Stimulated activated naive CD8-positive, alpha-beta T cell treated with anti-CD3 and anti-CD28 coated beads, Interleukin-15, Interleukin-2, amounts not matched to agents 100 ng/mL and 50 ng/mL, for 24 hours (primary cell): ENCODE measurements around the gene SLBP.
"Not testable (repeated sequence)": the region's sequence is repeated elsewhere in the genome, so short reads cannot be mapped to it uniquely, and the experiment has no call there.

Experiments
- H3K27ac Mint-ChIP-seq: one replicate; pipeline ENCODE4 v1.8.0; 2021; ENCODE audit warnings: mild to moderate bottlenecking, mixed read lengths
- H3K27me3 Mint-ChIP-seq: one replicate; pipeline ENCODE4 v1.8.0; 2021; ENCODE audit warnings: mixed read lengths
- H3K36me3 Mint-ChIP-seq: one replicate; pipeline ENCODE4 v1.8.0; 2021; ENCODE audit warnings: low read depth, mixed read lengths
- H3K4me1 Mint-ChIP-seq: one replicate; pipeline ENCODE4 v1.8.0; 2021; ENCODE audit warnings: low read depth, mixed read lengths
- H3K4me3 Mint-ChIP-seq: one replicate; pipeline ENCODE4 v1.8.0; 2021; ENCODE audit warnings: mild to moderate bottlenecking, mixed read lengths
- H3K9me3 Mint-ChIP-seq: one replicate; pipeline ENCODE4 v1.8.0; 2021; ENCODE audit warnings: mixed read lengths

Gene SLBP

DNA sequence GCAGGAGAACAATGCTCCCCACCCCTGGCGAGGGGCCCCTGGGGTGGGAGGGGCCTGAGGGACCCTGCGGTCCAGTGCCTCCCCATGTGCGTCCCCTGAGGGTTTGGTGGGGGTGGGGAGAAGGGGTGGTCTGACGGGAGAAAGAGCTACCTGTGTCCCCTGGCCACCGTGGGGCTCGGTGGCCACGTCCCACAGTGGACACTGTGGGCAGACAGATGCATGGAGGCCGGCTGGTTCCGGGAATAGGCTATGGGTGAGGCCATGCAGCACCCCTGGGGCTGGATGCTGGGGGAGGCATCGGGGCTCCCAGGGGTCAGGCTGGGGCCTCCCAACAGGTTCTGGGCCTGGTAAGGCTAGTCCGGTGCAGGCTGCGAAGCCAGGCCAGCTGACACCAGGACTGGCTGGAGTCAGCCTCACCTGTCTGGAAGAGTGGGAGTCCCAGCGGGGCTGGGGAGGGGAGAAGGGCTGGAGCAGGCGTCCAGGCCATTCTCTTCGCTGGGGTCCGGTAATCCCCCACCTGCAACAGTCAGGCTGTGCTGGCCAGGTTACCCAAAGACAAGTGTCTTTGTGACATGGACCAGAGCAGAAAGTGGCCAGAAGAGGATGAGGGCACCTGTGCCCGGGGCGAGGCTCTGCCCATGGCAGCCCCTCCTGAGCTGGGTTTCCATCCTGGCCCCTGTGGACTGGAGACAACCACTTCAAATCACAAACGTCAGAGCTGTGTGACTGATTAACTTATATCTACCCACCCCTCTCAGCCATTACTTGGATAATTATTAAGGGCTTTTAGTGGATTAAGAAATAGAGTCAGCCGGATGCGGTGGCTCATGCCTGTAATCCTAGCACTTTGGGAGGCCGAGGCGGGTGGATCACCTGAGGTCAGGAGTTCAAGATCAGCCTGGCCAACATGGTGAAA, 26.6 kb downstream of the SLBP start:
- no peaks in the 10 kb centered on the region for H3K9me3 Mint-ChIP-seq
- H3K27ac Mint-ChIP-seq = no peak overlapping the region
- H3K4me3 Mint-ChIP-seq = no peak overlapping the region
- H3K27me3 Mint-ChIP-seq = peaks cover 3% of the 10 kb centered on the region
- peaks cover 12% of the 10 kb centered on the region for H3K36me3 Mint-ChIP-seq
- H3K4me1 Mint-ChIP-seq = peaks cover 13% of the 10 kb centered on the region

DNA sequence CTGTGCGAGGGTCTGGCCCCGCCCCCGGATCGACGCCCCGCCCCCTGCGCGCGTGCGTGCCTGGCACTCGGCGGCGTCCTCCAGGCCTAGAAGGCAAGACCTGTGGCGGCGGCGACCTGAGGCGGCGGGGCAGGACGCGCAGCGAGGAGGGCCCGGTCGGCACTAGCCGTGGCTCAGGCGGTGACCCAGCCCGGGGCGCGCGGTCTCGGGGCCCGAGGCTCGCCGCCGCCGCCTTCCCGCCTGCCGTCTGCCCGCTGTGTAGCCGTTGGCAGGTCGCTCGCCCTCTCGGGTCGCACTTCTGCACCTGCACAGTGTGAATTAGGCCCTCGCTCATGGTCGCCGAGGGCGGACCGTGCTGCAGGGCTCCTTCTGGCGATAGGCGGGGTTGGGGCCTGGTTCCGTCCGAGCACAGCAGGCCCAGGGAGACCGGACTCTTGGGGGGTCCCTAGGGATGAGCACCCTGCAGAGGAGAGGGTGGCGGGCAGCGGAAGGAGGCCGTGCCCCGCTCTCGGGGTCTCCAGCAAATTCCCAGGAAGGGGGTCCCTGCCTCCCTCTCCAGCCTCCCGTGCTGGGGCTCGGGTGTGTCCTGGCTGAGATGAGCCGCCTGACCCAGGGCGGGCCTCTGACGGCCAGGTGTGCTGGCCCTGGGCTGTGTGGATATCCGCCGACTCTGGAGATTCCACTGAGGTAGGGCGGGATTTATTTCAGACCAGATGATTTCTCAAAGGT, 27.4 kb downstream of the SLBP start:
- Mint-ChIP-seq H3K27me3 (peaks cover 3% of the 10 kb centered on the region), H3K4me3 (peak overlapping the region; percentile 51), H3K4me1 (peaks cover 13% of the 10 kb centered on the region), H3K9me3 (no peaks in the 10 kb centered on the region), H3K27ac (no peak overlapping the region), H3K36me3 (peaks cover 8% of the 10 kb centered on the region)

DNA sequence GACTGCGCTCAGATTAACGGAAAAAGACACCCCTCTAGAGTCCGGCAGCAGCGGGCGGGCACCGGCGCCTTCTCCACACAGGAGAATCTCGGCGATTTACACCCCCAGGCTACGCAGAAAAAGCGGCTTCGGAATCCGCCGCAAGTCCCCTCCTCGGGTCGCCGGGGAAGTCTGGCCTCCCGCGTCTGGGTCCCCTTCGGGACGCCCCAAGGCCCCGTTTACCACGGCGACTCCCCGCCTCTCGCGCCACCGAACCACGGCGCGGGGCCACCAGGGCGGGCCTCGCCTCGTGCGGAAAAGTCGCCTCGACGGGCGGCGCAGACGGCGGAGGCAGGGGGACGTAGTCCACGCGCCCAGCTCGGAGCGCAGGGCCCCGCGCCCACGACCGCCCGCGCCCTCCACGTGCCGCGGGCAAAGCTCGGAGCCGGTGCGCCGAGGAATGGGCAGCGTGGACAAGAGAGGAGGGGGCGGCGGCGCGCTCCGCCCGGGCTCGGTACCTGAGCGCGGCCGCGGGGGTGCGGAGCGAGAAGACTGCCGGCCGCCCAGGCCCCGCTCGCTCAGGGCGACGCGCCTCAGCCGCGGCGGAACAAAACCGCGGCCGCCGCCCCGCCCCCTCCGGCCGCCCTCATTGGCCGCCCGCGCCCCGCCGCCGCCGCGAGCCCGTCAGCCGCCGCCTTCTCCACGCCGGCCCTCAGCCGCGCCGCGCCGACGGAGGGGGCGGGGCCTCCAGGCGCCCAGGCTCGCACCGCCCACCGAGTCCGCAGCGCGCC, 28.2 kb downstream of the SLBP start, which contains the start of gene FAM53A:
TSS of gene FAM53A (minus strand) at position 578 of the 770 bp plus-strand sequence. CDS start 15,572 bp downstream, outside the sequence.
- H3K9me3 Mint-ChIP-seq = no peaks in the 10 kb centered on the region
- peaks cover 3% of the 10 kb centered on the region for H3K27me3 Mint-ChIP-seq
- H3K4me1 Mint-ChIP-seq = peaks cover 13% of the 10 kb centered on the region
- H3K4me3 Mint-ChIP-seq = peak within 1 kb of the TSS; percentile 82
- peaks cover 2% of the 10 kb centered on the region for H3K36me3 Mint-ChIP-seq
- peak within 1 kb of the TSS; percentile 79 for H3K27ac Mint-ChIP-seq

DNA sequence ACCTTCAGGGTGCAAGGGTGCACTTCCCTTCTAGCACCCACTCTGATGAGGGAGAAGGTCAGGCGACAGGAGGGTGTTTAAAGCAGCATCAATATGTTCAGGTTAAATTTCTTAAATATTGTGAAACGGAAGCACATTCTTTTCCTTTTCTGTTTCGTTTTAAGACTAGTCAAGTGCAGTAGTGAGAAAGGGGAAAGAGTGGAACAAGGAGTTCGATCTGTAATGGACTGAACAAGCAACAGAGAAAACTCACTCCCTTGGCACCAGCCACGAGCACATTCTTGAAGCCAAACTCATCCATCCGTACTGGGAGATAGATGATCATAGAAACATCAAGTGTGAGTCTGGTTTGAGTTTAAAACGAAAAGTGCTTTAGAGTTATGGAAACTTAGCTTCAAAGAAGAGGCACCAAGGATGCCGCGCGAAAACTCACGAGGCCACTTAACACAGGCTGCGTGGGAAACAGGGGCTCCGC, 28.8 kb downstream of the SLBP start:
- peak overlapping the region; percentile 79 for H3K27ac Mint-ChIP-seq
- no peaks in the 10 kb centered on the region for H3K36me3 Mint-ChIP-seq
- peaks cover 13% of the 10 kb centered on the region for H3K4me1 Mint-ChIP-seq
- H3K27me3 Mint-ChIP-seq = peaks cover 3% of the 10 kb centered on the region
- no peaks in the 10 kb centered on the region for H3K9me3 Mint-ChIP-seq
- H3K4me3 Mint-ChIP-seq = peak overlapping the region; percentile 82

DNA sequence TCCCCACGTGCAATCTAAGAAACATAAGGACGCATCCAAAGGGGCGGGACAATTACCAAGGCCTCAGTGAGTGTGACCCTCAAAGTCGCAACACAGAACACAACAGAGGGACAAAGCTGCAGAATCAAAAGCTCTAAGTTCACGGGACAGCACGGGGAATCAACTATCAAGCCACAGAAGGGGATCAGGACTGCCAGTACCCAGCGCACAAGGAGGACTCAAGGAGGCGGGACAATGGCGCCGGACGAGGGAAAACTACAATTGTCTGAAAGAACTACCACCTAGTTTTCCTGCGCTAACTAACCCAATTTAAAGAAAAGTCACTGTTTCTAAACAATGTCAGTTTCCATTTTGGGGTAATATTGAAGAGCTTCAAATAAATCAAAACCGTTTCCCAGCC, 29.3 kb downstream of the SLBP start:
- Mint-ChIP-seq H3K27me3 (peaks cover 3% of the 10 kb centered on the region), H3K4me3 (peak overlapping the region; percentile 82), H3K27ac (peak overlapping the region; percentile 79), H3K9me3 (no peaks in the 10 kb centered on the region), H3K36me3 (no peaks in the 10 kb centered on the region), H3K4me1 (peaks cover 13% of the 10 kb centered on the region)

DNA sequence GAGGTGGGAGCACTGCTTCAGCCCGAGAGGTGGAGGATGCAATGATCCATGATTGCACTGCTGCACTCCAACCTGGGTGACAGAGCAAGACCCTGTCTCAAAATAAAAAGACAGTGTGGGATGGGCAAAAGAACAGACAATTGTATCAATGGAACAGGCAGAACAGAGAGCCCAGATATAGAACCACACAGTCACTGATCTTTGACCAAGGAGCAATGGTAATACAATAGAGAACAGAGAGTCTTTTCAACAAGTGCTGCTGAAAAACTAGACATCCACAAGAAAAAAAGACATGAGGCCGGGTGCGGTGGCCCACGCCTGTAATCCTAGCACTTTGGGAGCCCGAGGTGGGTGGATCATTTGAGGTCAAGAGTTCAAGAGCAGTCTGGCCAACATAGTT, 33.9 kb downstream of the SLBP start:
- no peak overlapping the region for H3K27ac Mint-ChIP-seq
- H3K36me3 Mint-ChIP-seq = no peaks in the 10 kb centered on the region
- peaks cover 9% of the 10 kb centered on the region for H3K4me1 Mint-ChIP-seq
- H3K9me3 Mint-ChIP-seq = no peaks in the 10 kb centered on the region
- H3K4me3 Mint-ChIP-seq = no peak overlapping the region
- H3K27me3 Mint-ChIP-seq = peaks cover 1% of the 10 kb centered on the region

DNA sequence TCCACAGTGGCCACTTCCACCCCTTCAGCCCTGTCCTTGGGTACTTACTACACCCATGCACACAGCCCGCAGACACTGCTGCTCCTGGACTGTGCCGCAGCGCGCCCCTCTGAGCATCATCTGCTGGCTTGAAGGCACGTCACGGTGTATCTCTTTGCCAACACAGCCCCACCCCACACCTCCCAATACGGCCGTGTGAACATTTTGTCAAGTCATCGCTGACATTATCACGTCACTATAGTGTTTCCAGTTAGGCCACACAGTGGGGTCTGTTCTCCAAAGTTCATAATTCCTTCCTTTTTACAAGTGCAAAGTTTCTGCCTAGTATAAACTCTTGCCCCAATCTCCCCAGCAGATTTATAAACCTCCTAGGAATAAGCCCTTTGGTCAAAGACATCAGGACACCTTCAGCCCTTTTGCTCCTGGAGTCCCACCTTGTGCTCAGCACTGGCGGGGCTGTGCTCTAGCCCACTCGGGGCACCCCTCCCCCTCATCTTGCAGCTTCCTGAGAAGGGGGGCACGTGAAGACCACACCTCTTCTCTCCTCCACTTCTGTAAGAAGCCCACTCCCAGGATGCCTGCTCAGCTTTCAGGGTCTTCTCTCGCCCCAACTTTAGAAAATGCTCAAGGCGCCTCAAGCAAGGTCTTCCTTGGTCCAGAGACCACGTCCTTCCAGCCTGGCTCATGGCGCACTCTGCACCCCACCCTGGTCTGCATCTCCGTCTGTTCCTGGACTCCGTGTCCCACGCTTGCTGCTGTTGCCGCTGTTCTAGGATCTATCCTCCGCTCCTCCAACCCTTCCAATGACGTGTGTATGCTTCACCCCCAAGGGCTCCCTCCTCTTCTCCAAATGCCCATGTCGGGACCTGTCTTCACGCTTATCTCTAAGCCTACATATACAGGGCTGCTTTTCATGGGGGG, 35.3 kb downstream of the SLBP start:
- H3K4me1 Mint-ChIP-seq = no peaks in the 10 kb centered on the region
- H3K27ac Mint-ChIP-seq = no peak overlapping the region
- no peaks in the 10 kb centered on the region for H3K9me3 Mint-ChIP-seq
- no peaks in the 10 kb centered on the region for H3K36me3 Mint-ChIP-seq
- H3K27me3 Mint-ChIP-seq = no peaks in the 10 kb centered on the region
- H3K4me3 Mint-ChIP-seq = no peak overlapping the region

DNA sequence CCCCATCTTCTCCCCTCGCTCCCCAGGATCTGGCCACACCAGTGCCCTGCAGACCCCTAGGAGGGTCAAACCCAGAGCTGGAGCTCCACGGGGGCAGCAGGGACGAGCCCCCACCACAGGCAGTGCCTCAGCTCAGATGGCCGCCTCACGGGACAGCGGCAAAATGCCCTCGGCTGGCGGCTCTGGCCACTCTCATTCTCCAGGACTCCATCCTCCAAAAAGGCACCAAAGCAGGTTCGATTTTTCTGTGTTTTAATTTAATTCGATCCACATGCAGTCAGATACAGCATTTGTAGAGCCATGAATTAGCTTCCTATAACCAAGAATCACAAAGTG, 36.3 kb downstream of the SLBP start:
- H3K27me3 Mint-ChIP-seq = no peaks in the 10 kb centered on the region
- no peaks in the 10 kb centered on the region for H3K9me3 Mint-ChIP-seq
- H3K4me1 Mint-ChIP-seq = no peaks in the 10 kb centered on the region
- no peak overlapping the region for H3K4me3 Mint-ChIP-seq
- H3K36me3 Mint-ChIP-seq = no peaks in the 10 kb centered on the region
- H3K27ac Mint-ChIP-seq = no peak overlapping the region

DNA sequence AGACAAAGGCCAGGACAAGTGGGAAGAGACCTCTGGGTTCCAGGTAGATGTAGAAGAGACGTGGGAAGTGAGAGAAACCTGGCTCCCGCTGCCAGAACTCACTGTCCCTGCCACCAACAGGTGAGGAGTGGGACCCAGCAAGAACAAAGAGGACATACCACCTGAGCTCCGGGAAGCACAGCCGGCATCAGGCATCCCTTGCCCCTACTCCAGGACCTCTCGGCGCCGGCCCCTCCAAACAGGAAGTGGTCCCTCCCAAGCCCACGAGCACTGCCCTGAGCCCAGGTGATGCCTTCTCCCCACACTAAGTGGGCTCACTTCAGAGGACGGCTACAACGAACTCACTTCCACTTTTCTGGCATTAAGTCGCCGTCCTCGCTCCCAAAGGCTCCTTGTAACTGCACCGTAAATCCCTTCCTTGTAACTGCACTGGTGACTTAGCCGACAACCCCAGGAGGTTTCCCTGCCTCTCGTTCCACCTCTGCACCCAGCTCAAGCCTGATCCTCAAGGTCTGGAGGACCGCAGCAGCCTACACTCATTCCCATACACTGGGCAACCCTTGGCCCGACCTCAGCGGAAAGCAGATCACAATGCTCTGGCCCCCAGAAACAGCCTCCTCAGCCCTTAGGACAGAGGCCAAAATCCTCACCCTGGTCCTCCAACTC, 36.9 kb downstream of the SLBP start:
- no peaks in the 10 kb centered on the region for H3K36me3 Mint-ChIP-seq
- H3K4me1 Mint-ChIP-seq = no peaks in the 10 kb centered on the region
- no peak overlapping the region for H3K4me3 Mint-ChIP-seq
- no peaks in the 10 kb centered on the region for H3K27me3 Mint-ChIP-seq
- H3K27ac Mint-ChIP-seq = no peak overlapping the region
- no peaks in the 10 kb centered on the region for H3K9me3 Mint-ChIP-seq

DNA sequence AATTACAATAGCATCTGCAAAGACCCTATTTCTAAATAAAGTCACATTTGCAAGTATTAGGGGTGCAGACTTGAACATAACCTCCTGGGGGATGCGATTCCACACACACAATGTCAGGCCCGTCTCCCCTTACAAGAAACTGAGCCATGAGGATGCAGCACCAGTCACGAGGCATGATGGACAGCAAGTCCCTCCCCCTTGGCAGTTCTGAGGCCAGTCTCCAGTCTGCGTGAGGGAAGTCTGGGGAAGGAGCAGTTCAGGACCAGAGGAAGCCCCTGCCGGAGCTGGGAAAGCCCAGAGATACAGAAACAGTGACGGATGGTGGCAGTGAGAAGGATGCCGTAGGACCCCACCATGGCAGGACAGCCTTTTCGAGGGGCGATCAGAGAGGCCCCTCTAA, 37.4 kb downstream of the SLBP start:
- no peaks in the 10 kb centered on the region for H3K36me3 Mint-ChIP-seq
- H3K27ac Mint-ChIP-seq = no peak overlapping the region
- no peaks in the 10 kb centered on the region for H3K27me3 Mint-ChIP-seq
- H3K4me3 Mint-ChIP-seq = no peak overlapping the region
- no peaks in the 10 kb centered on the region for H3K9me3 Mint-ChIP-seq
- no peaks in the 10 kb centered on the region for H3K4me1 Mint-ChIP-seq

DNA sequence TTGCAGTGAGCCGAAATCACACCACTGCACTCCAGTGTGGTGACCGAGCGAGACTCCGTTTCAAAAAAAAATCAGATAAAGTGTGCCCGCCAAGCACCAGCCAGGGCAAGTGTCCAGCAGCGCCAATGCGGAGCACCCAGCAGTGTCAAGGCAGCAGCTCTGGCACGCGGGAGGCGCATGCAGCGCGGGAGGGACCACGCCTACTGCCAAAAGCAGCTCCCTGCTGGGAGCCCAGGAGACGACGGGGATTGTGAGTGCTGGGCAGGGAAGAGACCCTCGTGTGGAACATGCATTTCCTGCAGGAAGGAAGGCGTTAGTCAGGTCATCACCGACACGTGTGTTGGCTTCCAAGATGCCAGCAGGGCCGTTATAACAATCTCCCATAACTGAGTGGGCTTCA, 38.4 kb downstream of the SLBP start:
- Mint-ChIP-seq H3K4me3 (no peak overlapping the region), H3K4me1 (no peaks in the 10 kb centered on the region), H3K9me3 (no peaks in the 10 kb centered on the region), H3K27ac (no peak overlapping the region), H3K27me3 (no peaks in the 10 kb centered on the region), H3K36me3 (no peaks in the 10 kb centered on the region)

DNA sequence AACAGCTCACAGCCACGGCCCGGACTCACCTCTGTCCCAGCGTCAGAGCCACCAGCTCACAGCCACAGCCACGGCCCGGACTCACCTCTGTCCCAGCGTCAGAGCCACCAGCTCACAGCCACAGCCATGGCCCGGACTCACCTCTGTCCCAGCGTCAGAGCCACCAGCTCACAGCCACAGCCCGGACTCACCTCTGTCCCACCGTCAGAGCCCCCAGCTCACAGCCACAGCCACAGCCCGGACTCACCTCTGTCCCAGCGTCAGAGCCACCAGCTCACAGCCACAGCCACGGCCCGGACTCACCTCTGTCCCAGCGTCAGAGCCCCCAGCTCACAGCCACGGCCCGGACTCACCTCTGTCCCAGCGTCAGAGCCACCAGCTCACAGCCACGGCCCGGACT, 41.1 kb downstream of the SLBP start:
- H3K27ac Mint-ChIP-seq, H3K9me3 Mint-ChIP-seq, H3K4me3 Mint-ChIP-seq, H3K4me1 Mint-ChIP-seq, H3K36me3 Mint-ChIP-seq, H3K27me3 Mint-ChIP-seq: not testable (repeated sequence)

DNA sequence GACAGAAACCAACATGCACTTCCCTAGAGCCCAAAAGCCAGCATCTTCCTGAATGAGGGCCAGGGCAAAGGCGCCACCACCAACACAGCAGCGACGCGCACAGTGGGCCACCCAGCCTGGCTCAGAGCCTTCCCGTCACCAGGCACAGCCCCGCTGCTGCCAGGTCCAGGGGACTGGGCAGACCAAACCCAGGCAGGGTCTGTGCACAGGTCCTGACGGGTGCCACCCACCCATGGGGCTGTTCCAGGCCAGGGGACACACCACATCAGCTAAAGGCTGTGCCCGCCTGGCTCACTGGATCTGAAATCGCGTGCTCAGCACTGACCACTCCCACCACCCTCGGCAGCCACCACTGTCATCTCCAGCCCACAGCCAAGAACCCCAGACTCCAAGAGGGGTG, 41.8 kb downstream of the SLBP start:
- no peaks in the 10 kb centered on the region for H3K9me3 Mint-ChIP-seq
- no peaks in the 10 kb centered on the region for H3K36me3 Mint-ChIP-seq
- H3K27ac Mint-ChIP-seq = no peak overlapping the region
- no peaks in the 10 kb centered on the region for H3K4me1 Mint-ChIP-seq
- H3K27me3 Mint-ChIP-seq = no peaks in the 10 kb centered on the region
- H3K4me3 Mint-ChIP-seq = no peak overlapping the region

DNA sequence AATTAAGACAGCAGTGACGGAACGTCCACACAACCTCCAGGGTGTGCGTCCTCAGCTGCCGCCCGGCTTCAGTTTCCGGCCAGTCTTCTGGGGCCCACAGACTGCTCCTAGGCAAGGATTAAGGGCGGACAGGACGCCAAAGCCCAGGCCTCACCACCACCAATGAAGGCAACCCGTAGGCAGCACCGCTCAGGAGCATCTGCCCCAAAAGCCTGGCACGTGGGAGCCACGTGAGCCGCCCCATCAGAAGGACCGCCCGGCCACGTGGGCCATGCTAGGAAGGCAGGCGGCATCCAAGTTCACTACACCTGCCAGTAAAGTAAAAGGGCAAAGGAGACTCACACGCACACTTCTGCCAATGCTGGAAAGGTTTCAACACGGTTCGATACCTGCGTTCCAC, 42.3 kb downstream of the SLBP start:
- Mint-ChIP-seq H3K27me3 (no peaks in the 10 kb centered on the region), H3K9me3 (no peaks in the 10 kb centered on the region), H3K4me1 (no peaks in the 10 kb centered on the region), H3K27ac (no peak overlapping the region), H3K36me3 (no peaks in the 10 kb centered on the region), H3K4me3 (no peak overlapping the region)
